Measurements from ENCODE around the gene DUT.
A peak's percentile ranks its signal among the peaks of the same experiment; 100 is the strongest.
"Not testable (repeated sequence)": the region's sequence is repeated elsewhere in the genome, so short reads cannot be mapped to it uniquely, and the experiment has no call there.

DUT gene

GRCh38 chr15:48325400-48325799 is 5.8 kb upstream of the DUT start:
- Histone ChIP-seq H3K9ac (ENCODE audit: low read depth in 1 of 2, low read length in 2 of 2) (no peak overlapping the region), H3K4me1 (ENCODE audit: control insufficient read depth in 2 of 2, insufficient read depth in 2 of 2, low read length in 2 of 2) (peaks cover 0 to 3% of the 10 kb centered on the region in 2 donors), H3K36me3 (ENCODE audit: control insufficient read depth in 2 of 2, insufficient read depth in 2 of 2, low read length in 2 of 2) (no peaks in the 10 kb centered on the region), H3K9me3 (ENCODE audit: control insufficient read depth in 2 of 2, low read length in 2 of 2) (no peaks in the 10 kb centered on the region), H3K27me3 (ENCODE audit: control insufficient read depth in 2 of 2, insufficient read depth in 2 of 2, low read length in 2 of 2) (no peaks in the 10 kb centered on the region), H3K4me3 (ENCODE audit: low read length in 2 of 2) (no peak overlapping the region), H3K27ac (ENCODE audit: low read depth in 2 of 2, low read length in 2 of 2) (no peak overlapping the region)

GRCh38 chr15:48326180-48326579 is 5.0 kb upstream of the DUT start:
- H3K9ac ChIP-seq (ENCODE audit: low read depth in 1 of 2, low read length in 2 of 2); H3K27ac ChIP-seq (ENCODE audit: low read depth in 2 of 2, low read length in 2 of 2); H3K4me3 ChIP-seq (ENCODE audit: low read length in 2 of 2); H3K9me3 ChIP-seq (ENCODE audit: control insufficient read depth in 2 of 2, low read length in 2 of 2); H3K27me3 ChIP-seq (ENCODE audit: control insufficient read depth in 2 of 2, insufficient read depth in 2 of 2, low read length in 2 of 2); H3K4me1 ChIP-seq (ENCODE audit: control insufficient read depth in 2 of 2, insufficient read depth in 2 of 2, low read length in 2 of 2); H3K36me3 ChIP-seq (ENCODE audit: control insufficient read depth in 2 of 2, insufficient read depth in 2 of 2, low read length in 2 of 2): not testable (repeated sequence)

- Histone ChIP-seq H3K27ac (ENCODE audit: low read depth in 2 of 2, low read length in 2 of 2) (peak overlapping the region in 1 of 2 donors; percentile 96), H3K27me3 (ENCODE audit: control insufficient read depth in 2 of 2, insufficient read depth in 2 of 2, low read length in 2 of 2) (no peaks in the 10 kb centered on the region), H3K4me3 (ENCODE audit: low read length in 2 of 2) (peak overlapping the region; percentile 81 to 87), H3K9me3 (ENCODE audit: control insufficient read depth in 2 of 2, low read length in 2 of 2) (no peaks in the 10 kb centered on the region), H3K36me3 (ENCODE audit: control insufficient read depth in 2 of 2, insufficient read depth in 2 of 2, low read length in 2 of 2) (peaks cover 0 to 5% of the 10 kb centered on the region in 2 donors), H3K4me1 (ENCODE audit: control insufficient read depth in 2 of 2, insufficient read depth in 2 of 2, low read length in 2 of 2) (peaks cover 5 to 13% of the 10 kb centered on the region in 2 donors), H3K9ac (ENCODE audit: low read depth in 1 of 2, low read length in 2 of 2) (peak overlapping the region; percentile 74 to 92)
Observed at GRCh38 chr15:48330105-48330785, 984 bp upstream of the DUT start.

GRCh38 chr15:48331796-48332641 is 790 bp downstream of the DUT start:
- Histone ChIP-seq H3K9ac (ENCODE audit: low read depth in 1 of 2, low read length in 2 of 2) (peak overlapping the region; percentile 74 to 92), H3K4me3 (ENCODE audit: low read length in 2 of 2) (peak overlapping the region; percentile 81 to 87), H3K4me1 (ENCODE audit: control insufficient read depth in 2 of 2, insufficient read depth in 2 of 2, low read length in 2 of 2) (peaks cover 5 to 13% of the 10 kb centered on the region in 2 donors), H3K36me3 (ENCODE audit: control insufficient read depth in 2 of 2, insufficient read depth in 2 of 2, low read length in 2 of 2) (peaks cover 5 to 6% of the 10 kb centered on the region in 2 donors), H3K27ac (ENCODE audit: low read depth in 2 of 2, low read length in 2 of 2) (peak overlapping the region; percentile 94 to 96), H3K27me3 (ENCODE audit: control insufficient read depth in 2 of 2, insufficient read depth in 2 of 2, low read length in 2 of 2) (no peaks in the 10 kb centered on the region), H3K9me3 (ENCODE audit: control insufficient read depth in 2 of 2, low read length in 2 of 2) (no peaks in the 10 kb centered on the region)

- Histone ChIP-seq H3K36me3 (ENCODE audit: control insufficient read depth in 2 of 2, insufficient read depth in 2 of 2, low read length in 2 of 2) (peaks cover 5 to 6% of the 10 kb centered on the region in 2 donors), H3K27me3 (ENCODE audit: control insufficient read depth in 2 of 2, insufficient read depth in 2 of 2, low read length in 2 of 2) (no peaks in the 10 kb centered on the region), H3K27ac (ENCODE audit: low read depth in 2 of 2, low read length in 2 of 2) (no peak overlapping the region), H3K4me1 (ENCODE audit: control insufficient read depth in 2 of 2, insufficient read depth in 2 of 2, low read length in 2 of 2) (peaks cover 5 to 13% of the 10 kb centered on the region in 2 donors), H3K9me3 (ENCODE audit: control insufficient read depth in 2 of 2, low read length in 2 of 2) (no peaks in the 10 kb centered on the region), H3K4me3 (ENCODE audit: low read length in 2 of 2) (peak overlapping the region; percentile 81 to 87), H3K9ac (ENCODE audit: low read depth in 1 of 2, low read length in 2 of 2) (peak overlapping the region in 1 of 2 donors; percentile 92)
Observed at GRCh38 chr15:48332642-48333034, 1.4 kb downstream of the DUT start.

- H3K4me3 ChIP-seq (ENCODE audit: low read length in 2 of 2) = no peak overlapping the region
- H3K4me1 ChIP-seq (ENCODE audit: control insufficient read depth in 2 of 2, insufficient read depth in 2 of 2, low read length in 2 of 2) = peaks cover 5 to 13% of the 10 kb centered on the region in 2 donors
- H3K9ac ChIP-seq (ENCODE audit: low read depth in 1 of 2, low read length in 2 of 2) = no peak overlapping the region
- H3K27me3 ChIP-seq (ENCODE audit: control insufficient read depth in 2 of 2, insufficient read depth in 2 of 2, low read length in 2 of 2) = no peaks in the 10 kb centered on the region
- peaks cover 5 to 6% of the 10 kb centered on the region in 2 donors for H3K36me3 ChIP-seq (ENCODE audit: control insufficient read depth in 2 of 2, insufficient read depth in 2 of 2, low read length in 2 of 2)
- no peaks in the 10 kb centered on the region for H3K9me3 ChIP-seq (ENCODE audit: control insufficient read depth in 2 of 2, low read length in 2 of 2)
- no peak overlapping the region for H3K27ac ChIP-seq (ENCODE audit: low read depth in 2 of 2, low read length in 2 of 2)
Observed at GRCh38 chr15:48333540-48333939, 2.3 kb downstream of the DUT start.

GRCh38 chr15:48334260-48334659 is 3.0 kb downstream of the DUT start:
- no peaks in the 10 kb centered on the region for H3K27me3 ChIP-seq (ENCODE audit: control insufficient read depth in 2 of 2, insufficient read depth in 2 of 2, low read length in 2 of 2)
- H3K36me3 ChIP-seq (ENCODE audit: control insufficient read depth in 2 of 2, insufficient read depth in 2 of 2, low read length in 2 of 2) = peaks cover 6 to 8% of the 10 kb centered on the region in 2 donors
- no peak overlapping the region for H3K4me3 ChIP-seq (ENCODE audit: low read length in 2 of 2)
- H3K27ac ChIP-seq (ENCODE audit: low read depth in 2 of 2, low read length in 2 of 2) = no peak overlapping the region
- H3K9me3 ChIP-seq (ENCODE audit: control insufficient read depth in 2 of 2, low read length in 2 of 2) = no peaks in the 10 kb centered on the region
- H3K9ac ChIP-seq (ENCODE audit: low read depth in 1 of 2, low read length in 2 of 2) = no peak overlapping the region
- peaks cover 5 to 13% of the 10 kb centered on the region in 2 donors for H3K4me1 ChIP-seq (ENCODE audit: control insufficient read depth in 2 of 2, insufficient read depth in 2 of 2, low read length in 2 of 2)

GRCh38 chr15:48336940-48337339 is 5.7 kb downstream of the DUT start:
- Histone ChIP-seq H3K36me3 (ENCODE audit: control insufficient read depth in 2 of 2, insufficient read depth in 2 of 2, low read length in 2 of 2) (peaks cover 6 to 8% of the 10 kb centered on the region in 2 donors), H3K27me3 (ENCODE audit: control insufficient read depth in 2 of 2, insufficient read depth in 2 of 2, low read length in 2 of 2) (no peaks in the 10 kb centered on the region), H3K9ac (ENCODE audit: low read depth in 1 of 2, low read length in 2 of 2) (no peak overlapping the region), H3K9me3 (ENCODE audit: control insufficient read depth in 2 of 2, low read length in 2 of 2) (no peaks in the 10 kb centered on the region), H3K4me1 (ENCODE audit: control insufficient read depth in 2 of 2, insufficient read depth in 2 of 2, low read length in 2 of 2) (peaks cover 5 to 9% of the 10 kb centered on the region in 2 donors), H3K4me3 (ENCODE audit: low read length in 2 of 2) (no peak overlapping the region), H3K27ac (ENCODE audit: low read depth in 2 of 2, low read length in 2 of 2) (no peak overlapping the region)

GRCh38 chr15:48337607-48338006 is 6.4 kb downstream of the DUT start:
- H3K4me1 ChIP-seq (ENCODE audit: control insufficient read depth in 2 of 2, insufficient read depth in 2 of 2, low read length in 2 of 2) = peaks cover 1 to 3% of the 10 kb centered on the region in 2 donors
- H3K27ac ChIP-seq (ENCODE audit: low read depth in 2 of 2, low read length in 2 of 2) = no peak overlapping the region
- no peaks in the 10 kb centered on the region for H3K27me3 ChIP-seq (ENCODE audit: control insufficient read depth in 2 of 2, insufficient read depth in 2 of 2, low read length in 2 of 2)
- H3K36me3 ChIP-seq (ENCODE audit: control insufficient read depth in 2 of 2, insufficient read depth in 2 of 2, low read length in 2 of 2) = peaks cover 7 to 8% of the 10 kb centered on the region in 2 donors
- H3K4me3 ChIP-seq (ENCODE audit: low read length in 2 of 2) = no peak overlapping the region
- H3K9ac ChIP-seq (ENCODE audit: low read depth in 1 of 2, low read length in 2 of 2) = no peak overlapping the region
- H3K9me3 ChIP-seq (ENCODE audit: control insufficient read depth in 2 of 2, low read length in 2 of 2) = no peaks in the 10 kb centered on the region

- H3K36me3 ChIP-seq (ENCODE audit: control insufficient read depth in 2 of 2, insufficient read depth in 2 of 2, low read length in 2 of 2) = peaks cover 4 to 14% of the 10 kb centered on the region in 2 donors
- no peaks in the 10 kb centered on the region for H3K27me3 ChIP-seq (ENCODE audit: control insufficient read depth in 2 of 2, insufficient read depth in 2 of 2, low read length in 2 of 2)
- no peaks in the 10 kb centered on the region for H3K9me3 ChIP-seq (ENCODE audit: control insufficient read depth in 2 of 2, low read length in 2 of 2)
- H3K4me1 ChIP-seq (ENCODE audit: control insufficient read depth in 2 of 2, insufficient read depth in 2 of 2, low read length in 2 of 2) = no peaks in the 10 kb centered on the region
- no peak overlapping the region for H3K27ac ChIP-seq (ENCODE audit: low read depth in 2 of 2, low read length in 2 of 2)
- H3K4me3 ChIP-seq (ENCODE audit: low read length in 2 of 2) = no peak overlapping the region
- no peak overlapping the region for H3K9ac ChIP-seq (ENCODE audit: low read depth in 1 of 2, low read length in 2 of 2)
Observed at GRCh38 chr15:48340111-48340510, 8.9 kb downstream of the DUT start.
